GM23338 (cell line): Measurements from ENCODE around the gene ZGPAT. TPM values are rescaled to one million over a fixed set of nuclear protein-coding genes. Genes with fewer than 3 reads are reported as not detected.

Source experiments
- ATAC-seq: fragments of 200-7000 bp; cut with Tn5 transposase; 3 replicates; pipeline ENCODE4 v1.9.1; 2020
- DNase-seq: peaks from one replicate; pipeline ENCODE4 v3.0.0-alpha.2; 2015; ENCODE audit warnings: low spot score
- H2AFZ ChIP-seq: fragments of 200-600 bp; sonication (generic); 2 replicates; pipeline ENCODE4 v1.8.0; 2016; ENCODE audit warnings: antibody characterized with exemption, mild to moderate bottlenecking, moderate library complexity
- H3F3A ChIP-seq: fragments of 200-600 bp; sonication (generic); replicated peaks from 2 replicates; pipeline ENCODE4 v1.8.0; 2017; ENCODE audit warnings: antibody characterized with exemption, mixed run types, low read depth
- H3K27ac ChIP-seq: fragments of 200-600 bp; sonication (generic); 2 replicates; pipeline ENCODE4 v1.6.1; 2016; ENCODE audit warnings: low read depth
- H3K27me3 ChIP-seq: fragments of 200-600 bp; sonication (generic); 2 replicates; pipeline ENCODE4 v1.8.0; 2016; ENCODE audit warnings: mild to moderate bottlenecking, mixed run types, moderate library complexity; ENCODE audit not compliant: insufficient read depth
- H3K36me3 ChIP-seq: fragments of 200-600 bp; sonication (generic); 2 replicates; pipeline ENCODE4 v1.8.0; 2016; ENCODE audit warnings: mild to moderate bottlenecking; ENCODE audit not compliant: insufficient read depth
- H3K4me1 ChIP-seq: fragments of 200-600 bp; sonication (generic); 2 replicates; pipeline ENCODE4 v1.8.0; 2016; ENCODE audit warnings: mild to moderate bottlenecking, moderate library complexity; ENCODE audit not compliant: insufficient read depth
- H3K4me2 ChIP-seq: fragments of 200-600 bp; sonication (generic); 2 replicates; pipeline ENCODE4 v1.7.1; 2017; ENCODE audit warnings: mixed run types
- H3K4me3 ChIP-seq: fragments of 200-600 bp; sonication (generic); 2 replicates; pipeline ENCODE4 v1.6.1; 2016; ENCODE audit warnings: mixed run types
- H3K79me2 ChIP-seq: fragments of 200-600 bp; sonication (generic); replicated peaks from 2 replicates; pipeline ENCODE4 v1.8.0; 2017; ENCODE audit warnings: mild to moderate bottlenecking; ENCODE audit not compliant: insufficient read depth
- H3K9me2 ChIP-seq: fragments of 200-600 bp; sonication (generic); 2 replicates; pipeline ENCODE4 v1.8.0; 2017; ENCODE audit not compliant: insufficient read depth
- H4K20me1 ChIP-seq: fragments of 200-600 bp; sonication (generic); replicated peaks from 2 replicates; pipeline ENCODE4 v1.8.0; 2017; ENCODE audit warnings: mild to moderate bottlenecking; ENCODE audit not compliant: insufficient read depth
- H3K27ac Mint-ChIP-seq: 2 replicates; pipeline ENCODE4 v1.8.0; 2020; ENCODE audit warnings: inconsistent platforms, mild to moderate bottlenecking, moderate library complexity, mixed read lengths
- H3K27me3 Mint-ChIP-seq: 3 replicates; pipeline ENCODE4 v1.8.0; 2022; ENCODE audit warnings: low read depth, mild to moderate bottlenecking, moderate library complexity, mixed read lengths, inconsistent platforms; ENCODE audit not compliant: insufficient read depth, poor library complexity
- H3K36me3 Mint-ChIP-seq: 3 replicates; pipeline ENCODE4 v1.8.0; 2021; ENCODE audit warnings: low read depth, mild to moderate bottlenecking, inconsistent platforms, moderate library complexity, mixed read lengths
- H3K4me1 Mint-ChIP-seq: 3 replicates; pipeline ENCODE4 v1.8.0; 2020; ENCODE audit warnings: mild to moderate bottlenecking, inconsistent platforms, mixed read lengths
- H3K4me3 Mint-ChIP-seq: 3 replicates; pipeline ENCODE4 v1.8.0; 2021; ENCODE audit warnings: moderate library complexity, mild to moderate bottlenecking, inconsistent platforms, mixed read lengths
- H3K9me3 Mint-ChIP-seq: 3 replicates; pipeline ENCODE4 v1.8.0; 2020; ENCODE audit warnings: moderate library complexity, mild to moderate bottlenecking, inconsistent platforms, mixed read lengths
- CREB1 ChIP-seq: fragments of 250-450 bp; sonication (Bioruptor Pico); IDR thresholded peaks from 2 replicates; pipeline ENCODE4 v1.5.0; 2020; ENCODE audit warnings: low read depth, mild to moderate bottlenecking, moderate library complexity
- CTCF ChIP-seq, 2 experiments: fragments of 200-600 bp in 1 of 2; sonication (generic) in 1 of 2; conservative IDR thresholded peaks; 2 replicates each; pipeline versions ENCODE4 v1.5.1 to v1.6.1; 2016 to 2017; ENCODE audit warnings: antibody characterized with exemption in 2 of 2, low read depth in 2 of 2, mild to moderate bottlenecking in 2 of 2, moderate library complexity in 1 of 2
- EZH2 ChIP-seq: fragments of 200-600 bp; sonication (generic); IDR thresholded peaks from one replicate; pipeline ENCODE4 v1.8.0; 2017; ENCODE audit warnings: antibody characterized with exemption, mild to moderate bottlenecking, low read depth; ENCODE audit not compliant: unreplicated experiment
- EZH2phosphoT487 ChIP-seq: fragments of 200-600 bp; sonication (generic); IDR thresholded peaks from one replicate; pipeline ENCODE4 v1.8.1; 2018; ENCODE audit warnings: antibody characterized with exemption; ENCODE audit not compliant: unreplicated experiment
- JUNB ChIP-seq: IDR thresholded peaks from one replicate; pipeline ENCODE4 v1.6.1; 2016; ENCODE audit warnings: antibody characterized with exemption; ENCODE audit not compliant: unreplicated experiment
- NANOG ChIP-seq: IDR thresholded peaks from 2 replicates; pipeline ENCODE4 v1.6.1; 2016; ENCODE audit warnings: antibody characterized with exemption, borderline replicate concordance
- POLR2AphosphoS5 ChIP-seq: IDR thresholded peaks from 2 replicates; pipeline ENCODE4 v1.6.1; 2016; ENCODE audit warnings: antibody characterized with exemption, low read depth
- STAT1 ChIP-seq: IDR thresholded peaks from one replicate; pipeline ENCODE4 v1.6.1; 2016; ENCODE audit warnings: antibody characterized with exemption; ENCODE audit not compliant: unreplicated experiment
- ZNF114 ChIP-seq: fragments of 250-450 bp; sonication (Bioruptor Pico); IDR thresholded peaks from 2 replicates; pipeline ENCODE4 v1.5.0; 2020; ENCODE audit warnings: mild to moderate bottlenecking, moderate library complexity
- ZNF331 ChIP-seq: fragments of 250-450 bp; sonication (Bioruptor Pico); IDR thresholded peaks from 2 replicates; pipeline ENCODE4 v1.5.0; 2020; ENCODE audit warnings: low read depth, mild to moderate bottlenecking, moderate library complexity
- polyA plus RNA-seq: library from polyadenylated mRNA; unstranded; fragments of >200 nt; fragmentation: Nextera tagmentation; extraction: Ambion mirVana; gene quantifications from 2 replicates; pipeline ENCODE4 v1.2.1, GENCODE V29; 2016
- total RNA-seq: library from RNA; depleted of rRNA; stranded (reverse); fragments of >200 nt; shearing (Covaris generic); gene quantifications from 2 replicates; pipeline ENCODE4 v1.2.3, GENCODE V29; 2014
- TF ChIP-seq, protein P1 (sequence below): IDR thresholded peaks from one replicate; pipeline ENCODE4 v1.6.1; 2018; ENCODE audit warnings: antibody characterized with exemption; ENCODE audit not compliant: unreplicated experiment
- TF ChIP-seq, protein P2 (sequence below): IDR thresholded peaks from 2 replicates; pipeline ENCODE4 v1.6.1; 2016; ENCODE audit warnings: antibody characterized with exemption
- TF ChIP-seq, protein P3 (sequence below): fragments of 250-450 bp; sonication (Bioruptor Pico); IDR thresholded peaks from 2 replicates; pipeline ENCODE4 v1.5.0; 2020; ENCODE audit warnings: mild to moderate bottlenecking, moderate library complexity

The ZGPAT gene
- total and polyA plus RNA-seq, 2 experiments from 2014 or later, result 25.0 to 39.2 TPM

DNA sequence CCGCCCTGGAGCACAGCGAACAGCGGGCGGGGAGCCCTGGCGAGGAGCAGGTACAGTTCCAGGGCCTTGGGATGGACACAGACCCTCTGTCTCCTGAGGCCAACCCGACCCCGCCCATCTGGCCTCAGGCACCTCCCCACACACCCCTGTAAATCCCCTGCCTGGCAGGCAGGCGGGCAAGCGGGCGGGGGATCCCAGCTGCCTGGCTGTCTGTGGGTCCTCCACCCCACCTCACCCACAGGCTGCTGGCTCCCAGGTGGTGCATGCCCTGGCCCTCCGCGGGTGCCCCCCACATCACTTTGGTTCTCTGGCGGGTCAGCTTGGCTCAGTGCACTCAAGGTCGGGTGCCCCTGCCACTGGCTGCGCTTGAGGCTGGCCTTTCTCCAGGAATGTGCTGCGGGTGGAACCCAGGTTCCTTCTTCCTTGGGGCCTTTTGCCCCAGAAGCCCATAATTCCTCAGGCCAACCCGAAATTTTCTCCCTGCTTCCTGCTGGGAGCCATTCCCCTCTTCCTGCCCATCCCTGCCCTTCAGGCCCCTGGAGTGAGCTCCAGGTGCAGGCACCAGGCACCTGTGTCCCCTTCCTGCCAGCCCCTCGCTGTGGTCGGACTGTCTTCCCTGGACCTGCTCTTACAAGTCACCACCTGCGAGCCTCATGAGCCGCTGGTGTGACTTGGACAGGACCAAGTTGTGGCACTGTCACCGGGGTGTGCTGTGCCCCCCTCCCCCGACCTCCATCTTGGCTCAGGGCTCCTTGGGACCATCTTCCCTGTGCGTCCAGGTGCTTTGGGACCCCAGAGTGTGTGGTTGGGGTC lies 16.7 kb upstream of the ZGPAT start:
- Histone ChIP-seq H3K4me2 (no peak overlapping the region), H3K4me3 (no peak overlapping the region), H3K36me3 (no peaks in the 10 kb centered on the region), H3K4me1 (no peaks in the 10 kb centered on the region), H3F3A (no peaks in the 10 kb centered on the region), H3K79me2 (no peaks in the 10 kb centered on the region), H4K20me1 (no peaks in the 10 kb centered on the region), H3K9me2 (no peaks in the 10 kb centered on the region), H2AFZ (no peak overlapping the region), H3K27ac (no peak overlapping the region), H3K27me3 (no peaks in the 10 kb centered on the region)
- Mint-ChIP-seq H3K27me3 (peaks cover 24% of the 10 kb centered on the region), H3K9me3 (peaks cover 14% of the 10 kb centered on the region; the same call in 2 of the 3 replicates), H3K36me3 (peaks cover 25% of the 10 kb centered on the region), H3K4me1 (no peaks in the 10 kb centered on the region; the same call in 2 of the 3 replicates), H3K4me3 (no peak overlapping the region), H3K27ac (no peak overlapping the region)
- ATAC-seq (no peak), DNase-seq (no peak)
- TF ChIP-seq CREB1 (CRISPR knock-in tag) (no peak), EZH2phosphoT487 (no peak), JUNB (no peak), ZNF331 (CRISPR knock-in tag) (no peak), EZH2 (no peak), CTCF (conservative IDR thresholded peaks at IDR 0.05; ENCODE audit: low read depth in 2 of 2) (no peak), STAT1 (no peak), POLR2AphosphoS5 (no peak), NANOG (no peak), ZNF114 (CRISPR knock-in tag) (no peak)
- TF ChIP-seq, protein P1, sequence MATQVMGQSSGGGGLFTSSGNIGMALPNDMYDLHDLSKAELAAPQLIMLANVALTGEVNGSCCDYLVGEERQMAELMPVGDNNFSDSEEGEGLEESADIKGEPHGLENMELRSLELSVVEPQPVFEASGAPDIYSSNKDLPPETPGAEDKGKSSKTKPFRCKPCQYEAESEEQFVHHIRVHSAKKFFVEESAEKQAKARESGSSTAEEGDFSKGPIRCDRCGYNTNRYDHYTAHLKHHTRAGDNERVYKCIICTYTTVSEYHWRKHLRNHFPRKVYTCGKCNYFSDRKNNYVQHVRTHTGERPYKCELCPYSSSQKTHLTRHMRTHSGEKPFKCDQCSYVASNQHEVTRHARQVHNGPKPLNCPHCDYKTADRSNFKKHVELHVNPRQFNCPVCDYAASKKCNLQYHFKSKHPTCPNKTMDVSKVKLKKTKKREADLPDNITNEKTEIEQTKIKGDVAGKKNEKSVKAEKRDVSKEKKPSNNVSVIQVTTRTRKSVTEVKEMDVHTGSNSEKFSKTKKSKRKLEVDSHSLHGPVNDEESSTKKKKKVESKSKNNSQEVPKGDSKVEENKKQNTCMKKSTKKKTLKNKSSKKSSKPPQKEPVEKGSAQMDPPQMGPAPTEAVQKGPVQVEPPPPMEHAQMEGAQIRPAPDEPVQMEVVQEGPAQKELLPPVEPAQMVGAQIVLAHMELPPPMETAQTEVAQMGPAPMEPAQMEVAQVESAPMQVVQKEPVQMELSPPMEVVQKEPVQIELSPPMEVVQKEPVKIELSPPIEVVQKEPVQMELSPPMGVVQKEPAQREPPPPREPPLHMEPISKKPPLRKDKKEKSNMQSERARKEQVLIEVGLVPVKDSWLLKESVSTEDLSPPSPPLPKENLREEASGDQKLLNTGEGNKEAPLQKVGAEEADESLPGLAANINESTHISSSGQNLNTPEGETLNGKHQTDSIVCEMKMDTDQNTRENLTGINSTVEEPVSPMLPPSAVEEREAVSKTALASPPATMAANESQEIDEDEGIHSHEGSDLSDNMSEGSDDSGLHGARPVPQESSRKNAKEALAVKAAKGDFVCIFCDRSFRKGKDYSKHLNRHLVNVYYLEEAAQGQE, result no peak
- TF ChIP-seq, protein P2, sequence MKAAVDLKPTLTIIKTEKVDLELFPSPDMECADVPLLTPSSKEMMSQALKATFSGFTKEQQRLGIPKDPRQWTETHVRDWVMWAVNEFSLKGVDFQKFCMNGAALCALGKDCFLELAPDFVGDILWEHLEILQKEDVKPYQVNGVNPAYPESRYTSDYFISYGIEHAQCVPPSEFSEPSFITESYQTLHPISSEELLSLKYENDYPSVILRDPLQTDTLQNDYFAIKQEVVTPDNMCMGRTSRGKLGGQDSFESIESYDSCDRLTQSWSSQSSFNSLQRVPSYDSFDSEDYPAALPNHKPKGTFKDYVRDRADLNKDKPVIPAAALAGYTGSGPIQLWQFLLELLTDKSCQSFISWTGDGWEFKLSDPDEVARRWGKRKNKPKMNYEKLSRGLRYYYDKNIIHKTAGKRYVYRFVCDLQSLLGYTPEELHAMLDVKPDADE, result no peak
- TF ChIP-seq, protein P3, sequence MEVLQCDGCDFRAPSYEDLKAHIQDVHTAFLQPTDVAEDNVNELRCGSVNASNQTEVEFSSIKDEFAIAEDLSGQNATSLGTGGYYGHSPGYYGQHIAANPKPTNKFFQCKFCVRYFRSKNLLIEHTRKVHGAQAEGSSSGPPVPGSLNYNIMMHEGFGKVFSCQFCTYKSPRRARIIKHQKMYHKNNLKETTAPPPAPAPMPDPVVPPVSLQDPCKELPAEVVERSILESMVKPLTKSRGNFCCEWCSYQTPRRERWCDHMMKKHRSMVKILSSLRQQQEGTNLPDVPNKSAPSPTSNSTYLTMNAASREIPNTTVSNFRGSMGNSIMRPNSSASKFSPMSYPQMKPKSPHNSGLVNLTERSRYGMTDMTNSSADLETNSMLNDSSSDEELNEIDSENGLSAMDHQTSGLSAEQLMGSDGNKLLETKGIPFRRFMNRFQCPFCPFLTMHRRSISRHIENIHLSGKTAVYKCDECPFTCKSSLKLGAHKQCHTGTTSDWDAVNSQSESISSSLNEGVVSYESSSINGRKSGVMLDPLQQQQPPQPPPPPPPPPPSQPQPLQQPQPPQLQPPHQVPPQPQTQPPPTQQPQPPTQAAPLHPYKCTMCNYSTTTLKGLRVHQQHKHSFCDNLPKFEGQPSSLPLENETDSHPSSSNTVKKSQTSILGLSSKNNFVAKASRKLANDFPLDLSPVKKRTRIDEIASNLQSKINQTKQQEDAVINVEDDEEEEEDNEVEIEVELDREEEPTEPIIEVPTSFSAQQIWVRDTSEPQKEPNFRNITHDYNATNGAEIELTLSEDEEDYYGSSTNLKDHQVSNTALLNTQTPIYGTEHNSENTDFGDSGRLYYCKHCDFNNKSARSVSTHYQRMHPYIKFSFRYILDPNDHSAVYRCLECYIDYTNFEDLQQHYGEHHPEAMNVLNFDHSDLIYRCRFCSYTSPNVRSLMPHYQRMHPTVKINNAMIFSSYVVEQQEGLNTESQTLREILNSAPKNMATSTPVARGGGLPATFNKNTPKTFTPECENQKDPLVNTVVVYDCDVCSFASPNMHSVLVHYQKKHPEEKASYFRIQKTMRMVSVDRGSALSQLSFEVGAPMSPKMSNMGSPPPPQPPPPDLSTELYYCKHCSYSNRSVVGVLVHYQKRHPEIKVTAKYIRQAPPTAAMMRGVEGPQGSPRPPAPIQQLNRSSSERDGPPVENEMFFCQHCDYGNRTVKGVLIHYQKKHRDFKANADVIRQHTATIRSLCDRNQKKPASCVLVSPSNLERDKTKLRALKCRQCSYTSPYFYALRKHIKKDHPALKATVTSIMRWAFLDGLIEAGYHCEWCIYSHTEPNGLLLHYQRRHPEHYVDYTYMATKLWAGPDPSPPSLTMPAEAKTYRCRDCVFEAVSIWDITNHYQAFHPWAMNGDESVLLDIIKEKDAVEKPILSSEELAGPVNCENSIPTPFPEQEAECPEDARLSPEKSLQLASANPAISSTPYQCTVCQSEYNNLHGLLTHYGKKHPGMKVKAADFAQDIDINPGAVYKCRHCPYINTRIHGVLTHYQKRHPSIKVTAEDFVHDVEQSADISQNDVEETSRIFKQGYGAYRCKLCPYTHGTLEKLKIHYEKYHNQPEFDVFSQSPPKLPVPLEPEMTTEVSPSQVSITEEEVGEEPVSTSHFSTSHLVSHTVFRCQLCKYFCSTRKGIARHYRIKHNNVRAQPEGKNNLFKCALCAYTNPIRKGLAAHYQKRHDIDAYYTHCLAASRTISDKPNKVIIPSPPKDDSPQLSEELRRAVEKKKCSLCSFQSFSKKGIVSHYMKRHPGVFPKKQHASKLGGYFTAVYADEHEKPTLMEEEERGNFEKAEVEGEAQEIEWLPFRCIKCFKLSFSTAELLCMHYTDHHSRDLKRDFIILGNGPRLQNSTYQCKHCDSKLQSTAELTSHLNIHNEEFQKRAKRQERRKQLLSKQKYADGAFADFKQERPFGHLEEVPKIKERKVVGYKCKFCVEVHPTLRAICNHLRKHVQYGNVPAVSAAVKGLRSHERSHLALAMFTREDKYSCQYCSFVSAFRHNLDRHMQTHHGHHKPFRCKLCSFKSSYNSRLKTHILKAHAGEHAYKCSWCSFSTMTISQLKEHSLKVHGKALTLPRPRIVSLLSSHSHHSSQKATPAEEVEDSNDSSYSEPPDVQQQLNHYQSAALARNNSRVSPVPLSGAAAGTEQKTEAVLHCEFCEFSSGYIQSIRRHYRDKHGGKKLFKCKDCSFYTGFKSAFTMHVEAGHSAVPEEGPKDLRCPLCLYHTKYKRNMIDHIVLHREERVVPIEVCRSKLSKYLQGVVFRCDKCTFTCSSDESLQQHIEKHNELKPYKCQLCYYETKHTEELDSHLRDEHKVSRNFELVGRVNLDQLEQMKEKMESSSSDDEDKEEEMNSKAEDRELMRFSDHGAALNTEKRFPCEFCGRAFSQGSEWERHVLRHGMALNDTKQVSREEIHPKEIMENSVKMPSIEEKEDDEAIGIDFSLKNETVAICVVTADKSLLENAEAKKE (CRISPR knock-in tag), result no peak
